Dedifferentiated amniotic fluid mesenchymal stem cell (primary cell): ENCODE measurements around the gene BID.
"Not testable (repeated sequence)": the region's sequence is repeated elsewhere in the genome, so short reads cannot be mapped to it uniquely, and the experiment has no call there.

ENCODE experiments used
- DNase-seq: peaks from one replicate; pipeline ENCODE4 v3.0.0-alpha.2; 2016; ENCODE audit errors: extremely low spot score

Gene BID

DNA sequence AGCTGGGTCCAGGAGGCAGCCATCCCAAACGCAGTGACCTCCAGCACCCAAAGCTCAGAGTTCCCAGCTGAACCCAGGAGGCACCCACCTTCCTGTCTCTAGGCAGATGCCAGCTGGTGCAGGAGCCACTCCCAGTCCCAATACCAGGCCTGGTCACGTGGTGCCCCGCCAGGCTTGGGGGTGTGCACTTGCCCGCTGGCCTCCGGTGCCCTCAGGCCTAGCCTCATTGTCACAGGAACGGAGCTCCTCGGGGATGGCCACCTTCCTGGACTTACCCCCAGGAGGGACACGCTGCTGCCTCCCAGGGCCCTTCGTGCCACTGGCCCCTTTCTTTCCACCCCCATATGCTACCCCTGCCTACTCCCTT, 4.6 kb downstream of the BID start:
- DNase-seq: no peak

DNA sequence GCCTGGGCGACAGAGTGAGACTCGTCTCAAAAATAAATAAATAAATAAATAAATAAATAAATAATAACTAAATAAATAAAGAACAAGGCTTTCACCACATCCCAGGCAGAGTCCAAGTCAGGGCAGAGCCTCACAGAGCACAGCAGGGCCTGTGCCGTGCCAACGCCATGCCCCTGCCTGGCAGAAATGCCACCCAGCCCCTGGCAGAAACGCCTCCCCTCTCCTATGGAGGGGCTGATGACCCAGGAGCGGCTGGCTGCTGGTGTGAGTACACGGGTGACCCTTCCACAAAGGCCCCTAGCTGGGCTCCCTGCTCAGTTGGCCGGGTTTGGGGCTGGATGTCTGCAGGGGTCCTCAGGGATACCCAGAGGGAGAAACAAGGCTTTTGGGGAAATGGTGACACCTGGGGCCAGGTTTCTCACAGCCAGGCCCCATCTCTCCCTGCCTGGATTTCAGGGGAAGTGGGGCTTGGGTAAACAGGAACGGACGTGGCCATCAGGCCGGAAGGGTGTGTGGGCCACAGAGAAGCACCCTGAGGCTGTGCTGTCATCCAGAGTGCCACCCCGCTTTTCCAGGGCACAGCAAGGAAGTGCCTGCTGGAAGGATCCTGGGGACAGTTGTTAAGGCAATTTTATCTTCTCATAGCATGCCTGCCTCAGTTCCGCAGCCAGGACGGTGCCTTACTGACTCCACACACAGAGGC, 5.1 kb downstream of the BID start:
- no peak for DNase-seq

DNA sequence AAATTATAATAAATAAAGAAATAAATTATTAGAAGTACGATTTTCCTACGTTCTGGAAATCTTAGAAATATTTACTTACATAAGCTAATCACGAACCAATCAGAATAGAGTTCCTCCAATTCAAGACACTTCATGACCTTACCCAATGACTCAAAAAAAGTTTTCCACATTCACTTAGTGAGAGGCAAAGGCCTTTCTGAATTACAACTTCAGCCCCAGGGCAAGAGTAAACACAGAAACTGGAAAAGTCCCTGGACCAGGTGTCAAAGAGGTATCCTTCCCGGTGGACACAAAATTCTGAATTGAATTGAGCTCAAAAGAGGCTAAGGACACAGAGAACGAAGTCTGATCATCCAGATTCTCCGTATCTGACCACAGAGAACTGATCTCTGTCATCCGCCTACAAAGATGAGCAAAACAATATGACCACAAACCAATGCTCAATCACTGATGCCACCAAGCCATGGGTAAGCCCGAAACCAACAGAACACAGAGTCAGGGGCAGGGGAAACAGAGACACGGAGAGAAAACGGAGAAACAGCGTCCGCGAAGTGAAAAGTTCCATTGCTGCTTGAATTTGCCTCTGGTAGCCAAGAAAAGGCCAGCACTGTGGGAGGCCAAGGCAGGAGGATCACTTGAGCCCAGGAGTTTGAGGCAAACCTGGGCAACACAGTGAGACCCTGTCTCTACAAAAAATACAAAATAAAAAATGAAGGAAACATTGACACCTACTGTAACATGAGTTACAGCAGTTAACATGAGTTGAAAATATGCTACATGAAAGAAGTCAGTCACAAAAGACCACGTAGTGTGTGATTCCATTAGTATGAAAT, 6.8 kb downstream of the BID start:
- no peak for DNase-seq

DNA sequence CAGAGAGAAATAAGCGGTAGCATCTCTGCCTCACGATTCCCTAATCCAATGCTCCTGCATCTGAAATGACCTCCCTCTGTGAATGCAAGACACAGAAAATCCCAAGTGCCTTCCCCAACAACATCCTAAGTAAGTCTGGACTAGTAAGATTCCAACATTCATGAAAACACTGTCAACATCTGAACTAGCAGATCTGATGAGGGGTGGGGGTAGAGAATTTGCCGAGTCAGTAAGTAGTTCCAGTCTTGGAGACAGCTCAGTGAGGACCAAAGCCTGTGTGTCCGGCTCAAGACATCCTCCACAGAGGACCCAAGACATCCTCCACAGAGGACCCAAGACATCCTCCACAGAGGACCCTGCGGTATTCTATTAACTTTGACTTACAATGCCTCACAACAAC, 9.4 kb downstream of the BID start:
- DNase-seq: not testable (repeated sequence)

DNA sequence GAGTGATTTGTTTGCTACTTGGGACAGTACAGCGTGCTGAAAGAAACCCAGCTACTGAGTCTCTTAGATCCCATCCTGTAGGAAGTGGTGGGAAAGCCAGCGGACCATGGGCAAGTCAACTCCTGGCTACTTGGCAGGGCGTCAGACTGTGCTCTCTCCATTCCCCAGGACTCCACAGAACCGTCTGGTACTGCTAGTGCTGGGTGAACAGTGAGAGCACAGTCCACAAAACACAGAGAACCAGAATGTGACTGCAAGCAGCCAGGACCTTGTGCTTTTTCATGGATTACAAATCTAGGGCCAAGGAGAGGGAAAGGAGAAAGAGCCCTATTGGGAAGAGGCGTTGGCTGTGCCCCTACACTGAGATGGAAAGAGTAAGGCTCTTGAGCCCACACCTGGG, 10.2 kb downstream of the BID start:
- DNase-seq: no peak

DNA sequence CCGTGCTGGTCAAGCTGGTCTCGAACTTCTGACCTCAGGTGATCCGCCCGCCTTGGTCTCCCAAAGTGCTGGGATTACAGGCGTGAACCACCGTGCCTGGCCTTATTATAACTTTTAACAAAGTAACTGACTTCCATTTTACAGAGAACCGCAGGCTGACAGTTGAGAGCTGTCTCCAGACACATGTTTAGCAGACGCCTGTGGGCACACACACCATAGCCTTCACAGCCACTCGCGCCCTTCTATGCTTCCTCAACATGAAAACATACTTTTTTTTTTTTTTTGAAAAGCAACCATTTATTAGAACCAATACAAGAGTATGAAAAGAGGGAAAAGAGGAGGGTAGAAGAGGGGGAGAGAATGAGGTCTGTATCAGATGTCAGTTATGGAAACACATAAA, 10.8 kb downstream of the BID start:
- DNase-seq: not testable (repeated sequence)

DNA sequence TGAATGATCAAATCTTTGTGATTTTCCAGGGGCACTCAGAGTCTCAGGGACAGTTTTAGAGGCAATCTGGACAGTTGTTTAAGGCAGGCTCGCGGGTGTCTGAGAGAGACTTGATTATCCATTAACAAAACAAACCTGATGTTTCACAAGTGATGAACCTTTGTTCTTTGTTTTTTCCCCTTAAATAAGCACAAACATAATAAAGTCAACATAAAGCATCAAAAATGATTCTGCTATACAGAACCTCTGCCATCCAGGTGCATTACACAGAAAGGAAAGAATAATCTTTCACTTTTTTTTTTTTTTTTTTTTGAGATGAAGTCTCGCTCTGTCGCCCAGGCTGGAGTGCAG, 13.2 kb downstream of the BID start:
- DNase-seq: no peak

DNA sequence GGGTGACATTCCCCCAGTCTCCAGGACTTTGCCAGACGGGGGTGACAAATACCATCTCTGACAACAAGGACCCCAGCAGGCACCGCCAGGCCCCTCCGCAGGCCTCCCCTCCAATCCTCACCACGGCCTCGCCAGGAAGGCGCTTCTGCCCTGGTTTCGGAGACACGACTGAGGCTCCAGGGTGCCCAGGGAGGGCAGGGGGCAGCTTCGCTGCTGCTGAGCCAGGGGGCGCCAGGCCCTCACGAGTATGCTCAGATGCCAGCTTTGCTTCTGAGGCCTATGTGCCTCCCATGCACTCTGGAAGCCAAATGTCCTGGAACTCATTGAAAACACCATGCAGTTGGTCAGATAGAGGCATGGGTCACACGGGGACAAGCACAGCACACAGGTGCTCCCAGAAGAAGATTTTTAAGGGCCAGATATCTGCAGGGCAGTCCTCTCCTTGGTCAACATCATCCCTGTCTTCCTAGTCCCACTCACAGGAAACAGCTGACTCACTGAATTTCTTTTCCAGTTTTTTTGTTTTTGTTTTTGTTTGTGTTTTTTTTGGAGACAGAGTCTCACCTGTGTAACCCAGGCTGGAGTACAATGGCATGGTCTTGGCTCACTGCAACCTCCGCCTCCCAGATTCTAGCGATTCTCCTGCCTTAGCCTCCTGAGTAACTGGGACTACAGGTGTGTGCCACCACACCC, 19.9 kb downstream of the BID start:
- no peak for DNase-seq

DNA sequence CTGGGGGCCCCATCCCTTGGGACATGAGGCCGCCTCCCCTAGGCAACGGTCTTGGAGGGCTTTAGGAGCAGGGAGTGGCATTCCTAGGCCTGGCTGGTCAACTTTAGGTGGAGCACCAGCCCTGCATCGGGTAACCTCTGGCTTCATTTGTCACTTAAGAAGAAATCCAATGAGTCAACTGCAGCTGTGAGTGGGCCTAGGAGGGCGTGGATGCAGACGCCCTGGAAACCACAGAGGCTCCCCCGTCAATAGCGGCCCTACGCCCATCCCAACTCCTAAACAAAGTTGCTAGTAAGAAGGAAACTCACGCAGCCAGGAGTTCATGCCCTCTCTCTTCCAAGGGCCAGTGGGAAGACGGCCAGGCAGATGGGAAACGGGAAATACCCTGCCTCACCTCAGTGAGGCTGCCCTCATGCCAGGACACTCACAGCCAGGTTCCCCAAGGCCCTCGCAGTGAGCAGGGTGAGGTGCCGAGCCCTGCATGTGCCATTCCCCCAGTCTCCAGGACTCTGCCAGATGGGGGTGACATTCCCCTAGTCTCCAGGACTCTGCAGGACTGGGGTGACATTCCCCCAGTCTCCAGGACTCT, 20.8 kb downstream of the BID start:
- DNase-seq: no peak

DNA sequence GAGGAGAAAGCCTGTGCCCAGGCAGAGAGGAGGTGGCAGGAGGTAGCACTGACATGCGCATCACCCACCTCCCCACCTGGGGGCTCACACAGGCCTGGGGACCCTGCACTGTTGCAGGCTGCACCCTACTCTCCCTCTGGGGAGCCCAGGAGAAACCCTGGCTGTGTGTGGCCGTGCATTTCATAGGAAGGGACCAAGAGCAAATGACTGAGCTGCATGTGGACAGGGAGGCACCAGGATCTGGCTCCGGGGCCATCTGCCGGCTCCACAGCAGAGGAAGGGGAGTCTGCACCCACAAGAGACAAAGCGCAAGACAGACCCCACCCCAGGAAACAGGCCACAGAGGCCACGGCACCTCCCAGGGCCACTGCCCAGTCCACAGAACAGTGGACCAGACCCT, 22.7 kb downstream of the BID start:
- DNase-seq: no peak

DNA sequence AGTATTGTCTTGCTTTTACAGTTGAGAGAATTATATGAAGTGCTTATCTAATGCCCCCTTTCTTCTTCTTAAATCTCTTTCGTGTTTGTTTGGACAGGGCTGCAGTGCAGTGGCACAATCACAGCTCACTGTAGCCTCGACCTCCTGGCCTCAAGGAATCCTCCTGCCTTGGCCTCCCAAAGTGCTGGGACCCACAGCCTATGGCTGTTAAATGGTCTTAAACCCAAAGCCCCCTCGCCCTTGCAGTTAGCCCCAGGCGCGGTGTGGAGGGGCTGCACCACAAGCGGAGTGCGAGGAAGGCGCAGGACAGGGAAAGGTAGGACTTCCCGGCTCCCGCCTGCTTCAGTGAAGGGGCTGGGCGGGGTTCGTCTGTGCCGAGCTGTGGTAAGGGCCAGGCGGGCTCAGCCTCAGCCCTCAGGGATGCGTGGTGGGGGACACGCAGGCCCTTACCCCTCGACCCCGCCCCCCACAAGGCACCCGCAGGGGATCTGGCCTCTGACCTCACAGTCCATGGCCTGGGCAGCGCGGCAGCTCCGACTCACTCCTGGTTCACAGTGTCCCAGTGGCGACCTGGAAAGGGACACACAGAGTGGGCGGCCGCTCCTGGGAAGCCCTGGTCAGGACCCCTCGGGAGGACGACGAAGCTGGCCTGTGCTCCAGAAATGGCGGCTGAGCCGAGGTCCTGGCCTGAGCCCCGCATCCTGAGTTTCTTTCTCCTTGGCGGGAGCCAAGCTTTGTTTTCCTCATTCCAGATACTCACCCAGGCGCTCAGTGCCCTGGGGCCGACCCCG, 24.5 kb downstream of the BID start:
- no peak for DNase-seq

DNA sequence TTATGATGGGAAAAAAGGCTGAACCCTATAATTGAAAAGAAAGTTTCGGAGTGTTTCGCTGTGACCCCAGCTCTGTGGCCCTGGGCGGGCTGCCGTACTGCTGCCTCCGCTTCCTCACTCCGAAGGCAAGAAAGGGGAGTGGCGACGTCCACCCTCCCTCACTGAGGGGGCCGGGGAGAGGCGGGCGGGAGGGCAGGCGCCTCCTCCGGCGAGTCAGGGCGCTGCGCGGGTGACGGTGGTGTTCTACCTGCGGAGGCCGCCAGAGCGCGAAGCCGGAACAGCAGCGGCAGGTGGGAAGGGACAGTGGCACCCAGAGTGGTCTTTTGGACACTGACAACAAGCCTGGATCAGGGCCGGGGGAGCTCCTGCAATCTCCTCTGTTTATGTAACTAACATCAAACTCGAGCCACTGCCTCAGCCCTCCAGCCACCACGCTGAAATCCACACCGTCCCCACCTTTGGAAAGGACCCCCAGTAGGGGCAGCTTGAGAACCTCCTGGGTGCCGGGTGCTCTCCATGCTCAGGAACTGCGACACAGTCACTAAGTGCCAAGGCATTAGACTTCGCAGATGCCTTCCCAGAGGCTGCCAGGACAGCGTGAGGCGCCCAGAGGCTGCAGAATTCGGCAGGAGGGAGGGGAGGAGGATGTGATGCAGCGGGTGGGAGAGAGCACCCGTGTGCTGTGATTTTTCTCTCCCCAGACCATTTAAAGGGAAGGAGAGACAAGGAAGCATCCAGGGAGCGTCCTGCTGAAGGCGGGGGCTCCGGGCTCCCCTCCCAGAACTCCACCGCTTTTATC, 25.5 kb downstream of the BID start:
- DNase-seq: no peak

DNA sequence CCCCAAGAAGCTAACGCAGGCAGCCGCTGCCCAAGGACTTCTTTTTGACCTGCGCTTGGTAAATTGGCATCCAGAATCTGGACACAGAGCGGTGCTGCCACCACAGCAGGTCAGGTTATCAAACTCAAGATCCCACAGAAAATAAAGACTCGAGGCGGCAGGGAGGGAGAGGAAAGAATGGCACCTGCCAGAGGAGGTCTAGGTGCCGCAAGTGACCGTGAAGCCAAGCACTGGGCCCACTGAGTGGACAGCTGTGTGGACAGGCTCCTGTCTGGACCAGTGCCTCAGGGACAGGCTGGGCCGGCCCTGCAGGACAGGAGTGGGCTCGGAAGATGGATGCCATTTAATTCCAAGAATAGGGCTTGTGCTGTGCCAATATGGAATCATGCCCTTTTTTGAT, 27.4 kb downstream of the BID start:
- DNase-seq: no peak

DNA sequence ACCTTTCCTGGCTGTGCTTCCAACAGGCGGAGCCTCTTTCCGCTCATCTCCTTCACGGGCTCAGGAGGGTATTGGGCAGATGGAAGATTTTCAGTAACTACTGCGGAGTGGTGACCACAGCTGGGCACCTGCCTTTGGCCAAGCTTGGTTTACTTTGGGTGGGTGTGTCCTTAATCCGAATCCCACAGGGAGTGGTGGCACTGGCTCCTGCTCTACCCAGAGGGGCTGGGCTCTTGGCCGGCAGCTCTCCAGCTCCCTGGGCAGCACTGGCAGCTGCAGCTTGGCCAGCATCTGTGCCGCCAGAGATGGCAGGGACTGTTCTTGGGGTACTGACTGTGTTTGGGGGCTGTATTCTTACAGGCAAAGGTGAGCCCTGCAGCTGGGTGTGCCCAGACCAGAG, 29.8 kb downstream of the BID start:
- no peak for DNase-seq

DNA sequence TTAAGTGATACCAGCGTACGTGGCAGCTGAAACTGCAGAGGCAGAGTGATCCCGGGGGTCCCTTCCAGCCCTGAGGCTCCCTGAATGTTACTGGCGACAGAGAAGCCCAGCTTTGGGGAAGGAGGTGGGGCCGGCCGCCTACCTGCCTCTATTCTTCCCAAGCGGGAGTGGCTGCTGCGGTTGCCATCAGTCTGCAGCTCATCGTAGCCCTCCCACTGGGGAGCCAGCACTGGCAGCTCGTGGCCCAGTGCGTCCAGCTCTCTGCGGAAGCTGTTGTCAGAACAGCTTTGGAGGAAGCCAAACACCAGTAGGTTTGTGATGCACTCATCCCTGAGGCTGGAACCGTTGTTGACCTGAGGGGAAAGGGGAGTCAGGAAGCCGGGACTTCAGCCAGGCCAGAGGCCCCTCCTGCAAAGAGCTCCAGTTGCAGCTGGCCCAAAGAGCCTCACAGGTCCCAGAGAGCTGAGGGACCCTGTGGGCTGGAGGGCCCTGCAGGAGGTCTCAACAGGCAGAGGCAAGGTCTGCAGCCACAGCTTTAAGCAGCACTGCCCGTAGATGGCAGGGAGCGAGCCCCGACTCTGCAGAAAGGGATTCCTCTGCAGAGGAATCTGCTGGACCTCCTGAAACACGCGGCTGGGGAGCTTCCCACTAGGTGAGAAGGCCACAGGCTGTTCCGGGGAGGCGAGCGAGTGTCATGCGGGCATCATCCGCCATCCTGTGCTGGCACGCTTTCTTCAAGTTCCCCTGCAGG, 30.4 kb downstream of the BID start:
- no peak for DNase-seq

DNA sequence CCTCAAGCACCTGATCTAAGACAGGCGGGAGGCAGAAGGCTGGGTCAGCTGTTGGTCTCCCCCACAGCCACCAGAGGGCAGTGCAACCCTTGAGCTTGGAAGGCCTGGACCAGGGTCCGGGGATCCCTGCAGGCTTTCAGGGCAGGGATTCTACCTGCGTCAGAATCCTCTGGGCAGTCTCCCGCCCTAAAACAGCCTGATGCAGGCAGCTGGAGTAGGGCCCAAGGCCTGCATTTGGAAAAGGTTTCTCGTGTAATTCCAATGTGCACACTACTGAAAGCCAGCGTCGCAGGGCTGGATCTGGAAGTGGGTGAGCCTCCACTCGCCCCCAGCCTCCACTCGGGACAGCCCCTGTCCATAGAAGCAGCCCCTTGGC, 31.8 kb downstream of the BID start:
- DNase-seq: no peak

DNA sequence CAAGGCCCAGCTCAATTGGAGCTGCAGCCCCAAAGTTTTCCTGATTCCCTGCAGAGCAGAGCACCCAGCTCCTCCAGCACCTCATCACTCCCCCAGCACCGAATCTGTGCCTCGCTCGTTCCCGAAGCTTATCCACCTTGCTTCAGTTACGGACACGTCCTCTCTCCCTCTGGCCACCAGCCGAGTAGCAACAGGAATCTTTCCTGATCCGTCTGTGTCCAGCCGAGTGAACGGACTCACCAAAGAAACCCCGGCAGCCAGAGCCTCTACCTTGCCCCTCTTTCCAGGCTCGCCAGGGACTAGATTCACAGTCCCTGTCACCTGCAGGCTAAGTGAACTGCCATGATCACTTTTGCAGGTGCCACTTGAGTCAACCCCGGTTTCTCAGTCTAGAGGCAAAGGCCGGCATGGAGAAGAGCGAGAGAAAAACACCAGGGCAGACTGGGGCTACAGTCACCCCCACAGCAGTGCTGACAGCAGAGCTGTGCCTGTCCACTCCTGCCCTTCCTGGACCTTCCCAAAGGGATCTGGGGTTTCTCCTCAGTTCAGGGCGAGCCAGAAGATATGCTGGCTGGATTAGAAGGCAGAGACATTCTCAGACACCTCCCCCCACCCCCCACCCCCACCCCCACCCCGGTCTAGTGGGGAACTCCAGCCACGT, 32.3 kb downstream of the BID start:
- DNase-seq: no peak

DNA sequence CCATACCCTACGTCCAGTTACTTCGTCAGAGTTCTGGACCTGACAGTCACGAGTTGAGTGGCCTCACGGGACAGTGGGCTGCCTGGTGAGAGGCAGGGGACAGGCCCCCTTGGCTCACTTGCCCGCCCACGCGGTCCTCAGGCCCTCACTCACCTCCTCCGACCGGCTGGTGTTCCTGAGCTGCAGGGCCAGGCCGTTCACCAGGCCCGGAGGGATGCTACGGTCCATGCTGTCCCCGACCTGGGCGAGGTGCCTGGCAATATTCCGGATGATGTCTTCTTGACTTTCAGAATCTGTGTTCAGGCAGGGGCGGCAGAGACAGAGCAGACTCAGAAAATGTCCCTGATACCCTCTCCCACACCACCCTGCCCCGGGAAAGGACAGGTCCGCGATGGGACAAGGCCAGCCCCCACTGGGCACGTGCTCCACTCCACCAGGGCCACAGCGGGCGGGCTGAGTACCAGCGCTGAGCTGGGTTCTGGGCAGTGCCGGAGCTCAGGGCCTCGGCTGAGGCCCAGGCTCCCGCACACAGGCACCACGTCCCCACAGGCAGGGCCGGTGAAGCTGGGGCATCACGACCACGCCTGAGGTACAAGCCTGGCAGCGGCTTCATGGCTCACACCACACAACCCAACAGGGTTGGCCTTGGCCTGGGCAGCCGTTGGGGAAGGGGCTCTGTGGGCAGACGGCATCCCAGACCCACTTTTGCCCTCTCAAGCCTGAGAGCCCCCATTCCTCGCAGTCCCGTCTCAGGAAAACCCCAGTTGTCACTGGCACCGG, 34.9 kb downstream of the BID start:
- DNase-seq: no peak
